Measurements from ENCODE around the gene HOXA6. TPM values are rescaled to one million over a fixed set of nuclear protein-coding genes. Genes with fewer than 3 reads are reported as not detected.

HOXA6 gene
- polyA plus RNA-seq, 1 experiment = 1.2 TPM

- Histone ChIP-seq H3K27ac (ENCODE audit: low read depth, low read length) (peak overlapping the region; percentile 98), H3K4me3 (ENCODE audit: low read depth, low read length) (peak overlapping the region; percentile 84), H3K9me3 (ENCODE audit: control insufficient read depth, insufficient read depth, low read length) (no peaks in the 10 kb centered on the region), H3K27me3 (ENCODE audit: control insufficient read depth, insufficient read depth, low read length) (no peaks in the 10 kb centered on the region)
- peak; percentile 82 for DNase-seq (ENCODE audit: low read depth, low spot score)
- POLR2A ChIA-PET = interaction anchor here (0.6 to 1.8 kb wide), 10 partner anchors 8 to 39 kb away, joined by 3 to 9 read pairs (median 3); partner anchors contain the start of genes HOXA3, HOXA4 and HOXA5
- CTCF ChIA-PET = interaction anchor here (0.6 to 1.0 kb wide), 4 partner anchors 28 to 435 kb away, joined by 3 to 8 read pairs (median 4); partner anchors contain the start of gene HOXA5
- no peak for TF ChIP-seq CTCF (IDR thresholded peaks at IDR 0.05; ENCODE audit: low read depth, low read length)
Observed at GRCh38 chr7:27112955-27113949, 34.3 kb downstream of the HOXA6 start.

- DNase-seq (ENCODE audit: low read depth, low spot score) = no peak
- Histone ChIP-seq H3K27me3 (ENCODE audit: control insufficient read depth, insufficient read depth, low read length) (no peaks in the 10 kb centered on the region), H3K9me3 (ENCODE audit: control insufficient read depth, insufficient read depth, low read length) (no peaks in the 10 kb centered on the region), H3K27ac (ENCODE audit: low read depth, low read length) (no peak overlapping the region), H3K4me3 (ENCODE audit: low read depth, low read length) (peak overlapping the region; percentile 84)
- ChIA-PET CTCF (interaction anchor here (0.6 to 1.0 kb wide), 4 partner anchors 29 to 434 kb away, joined by 3 to 8 read pairs (median 4); partner anchors contain the start of gene HOXA5), POLR2A (interaction anchor here (0.7 to 1.5 kb wide), 4 partner anchors 11 to 40 kb away, joined by 3 to 6 read pairs (median 3); partner anchors contain the start of gene HOXA3)
- no peak for TF ChIP-seq CTCF (IDR thresholded peaks at IDR 0.05; ENCODE audit: low read depth, low read length)
Observed at GRCh38 chr7:27112361-27112760, 35.2 kb downstream of the HOXA6 start.

GRCh38 chr7:27111751-27112277 is 35.8 kb downstream of the HOXA6 start:
- no peak for TF ChIP-seq CTCF (IDR thresholded peaks at IDR 0.05; ENCODE audit: low read depth, low read length)
- peak overlapping the region; percentile 84 for H3K4me3 ChIP-seq (ENCODE audit: low read depth, low read length)
- no peaks in the 10 kb centered on the region for H3K27me3 ChIP-seq (ENCODE audit: control insufficient read depth, insufficient read depth, low read length)
- no peak for DNase-seq (ENCODE audit: low read depth, low spot score)
- ChIA-PET POLR2A (interaction anchor here (1.5 kb wide), 1 partner anchor 15 kb away, joined by 3 read pairs; no protein-coding TSS in a partner anchor), CTCF (no interaction called here)
- peak overlapping the region; percentile 95 for H3K27ac ChIP-seq (ENCODE audit: low read depth, low read length)
- no peaks in the 10 kb centered on the region for H3K9me3 ChIP-seq (ENCODE audit: control insufficient read depth, insufficient read depth, low read length)

GRCh38 chr7:27111042-27111750 is 36.4 kb downstream of the HOXA6 start:
- H3K27me3 ChIP-seq (ENCODE audit: control insufficient read depth, insufficient read depth, low read length) = no peaks in the 10 kb centered on the region
- H3K9me3 ChIP-seq (ENCODE audit: control insufficient read depth, insufficient read depth, low read length) = no peaks in the 10 kb centered on the region
- peak; percentile 13; the same call in 1 of the 2 replicates for TF ChIP-seq CTCF (IDR thresholded peaks at IDR 0.05; ENCODE audit: low read depth, low read length)
- ChIA-PET POLR2A (interaction anchor here (0.6 to 1.7 kb wide), 10 partner anchors 9 to 71 kb away, joined by 3 to 15 read pairs (median 6); partner anchors contain the start of genes HOXA1, HOXA3 and HOXA5), CTCF (interaction anchor here (0.6 to 3.8 kb wide), 3 partner anchors 30 to 435 kb away, joined by 3 to 18 read pairs (median 8); no protein-coding TSS in a partner anchor)
- no peak for DNase-seq (ENCODE audit: low read depth, low spot score)
- H3K27ac ChIP-seq (ENCODE audit: low read depth, low read length) = peak overlapping the region; percentile 95
- peak overlapping the region; percentile 84 for H3K4me3 ChIP-seq (ENCODE audit: low read depth, low read length)
